Measurements from ENCODE around the gene SLC25A22.

Gene SLC25A22

DNA sequence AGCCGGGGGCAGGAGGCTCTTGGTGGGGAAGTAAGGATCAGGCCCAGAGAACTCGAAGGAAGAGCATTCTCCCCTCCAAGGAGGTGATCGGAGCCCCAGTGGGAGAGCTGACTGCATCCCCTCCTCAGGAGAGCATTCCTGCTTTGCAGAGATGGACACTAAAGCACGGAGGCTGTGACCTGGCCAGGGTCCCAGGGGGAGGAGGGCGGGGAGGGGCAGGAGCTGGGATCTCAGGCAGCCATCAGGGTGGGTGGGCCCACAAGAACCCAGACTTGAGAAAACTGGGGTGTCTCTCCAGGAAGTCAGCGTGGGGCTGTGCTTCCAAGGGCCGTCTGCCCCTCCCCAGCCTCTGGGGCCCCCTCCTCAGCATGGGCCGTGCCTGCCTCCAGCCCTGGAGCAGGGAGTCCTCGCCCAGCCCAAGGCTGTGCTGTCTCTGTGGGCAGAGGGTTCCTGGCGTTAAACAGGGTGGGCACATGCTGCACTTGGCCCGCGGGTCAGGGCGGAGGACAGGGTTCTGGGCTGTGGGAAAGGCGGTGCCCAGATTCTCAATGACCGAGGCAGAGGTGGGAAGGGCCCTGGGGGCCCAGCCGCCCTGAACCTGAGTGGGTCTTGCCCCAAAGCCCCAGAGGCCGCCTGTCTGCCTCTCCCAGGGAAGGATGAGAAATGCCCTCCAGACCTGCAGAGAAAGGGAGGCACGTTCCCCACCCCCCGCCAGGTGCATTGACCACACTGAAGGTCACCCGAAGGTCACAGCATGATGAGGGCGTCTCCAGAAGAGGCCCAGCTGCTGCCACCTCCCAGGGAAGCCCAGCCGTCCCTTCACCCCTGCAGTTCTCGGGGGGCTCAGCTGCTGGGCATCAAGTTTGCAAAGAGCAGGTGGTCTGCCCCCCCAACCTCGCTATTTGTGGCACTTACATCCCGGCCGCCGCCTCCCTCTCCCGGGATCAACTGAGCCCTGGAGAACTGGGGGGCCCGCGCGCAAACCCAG is 8.8 kb downstream of the SLC25A22 start:
- no peak for DNase-seq (ENCODE audit: low read depth)

GRCh38 chr11:788009-788640 is 10.0 kb downstream of the SLC25A22 start:
- no peak for DNase-seq (ENCODE audit: low read depth)

- no peak for DNase-seq (ENCODE audit: low read depth)
These were observed 10.9 kb downstream of the SLC25A22 start for GRCh38 chr11:787084-787675.

GRCh38 chr11:786235-787083 is 11.6 kb downstream of the SLC25A22 start:
- DNase-seq (ENCODE audit: low read depth) = no peak

- no peak for DNase-seq (ENCODE audit: low read depth)
These were observed 14.5 kb downstream of the SLC25A22 start for GRCh38 chr11:783581-784015.

GRCh38 chr11:782264-783174 is 15.6 kb downstream of the SLC25A22 start:
- no peak for DNase-seq (ENCODE audit: low read depth)

DNA sequence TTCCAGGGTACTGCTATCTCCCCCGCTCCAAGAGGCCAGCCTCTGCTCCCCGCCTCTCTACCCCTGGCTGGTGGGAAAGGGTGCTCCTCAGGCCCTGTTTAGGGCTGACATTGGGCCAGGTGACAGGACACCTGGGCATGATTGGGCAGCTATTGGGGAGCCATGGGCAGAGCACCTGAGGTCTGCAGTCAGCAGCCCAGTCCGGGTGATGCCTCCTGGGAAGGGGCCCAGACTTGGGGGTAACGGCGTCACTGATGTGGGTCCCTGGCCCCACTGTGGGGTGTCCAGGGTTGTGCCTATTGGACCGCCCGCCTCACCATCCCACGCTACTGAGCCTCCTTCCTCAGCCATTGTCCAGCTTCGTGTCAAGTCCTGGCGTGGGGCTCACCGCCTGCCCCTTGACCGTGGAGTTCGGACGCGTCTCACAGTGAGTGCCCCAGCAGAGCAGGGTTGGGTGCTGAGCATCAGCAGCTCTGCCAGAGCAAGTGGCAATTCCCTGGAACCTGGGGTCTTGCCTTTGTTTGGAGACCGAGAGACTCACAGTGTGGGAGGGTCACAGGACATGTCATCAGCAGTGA is 18.0 kb downstream of the SLC25A22 start:
- DNase-seq (ENCODE audit: low read depth) = no peak

- DNase-seq (ENCODE audit: low read depth) = no peak
These were observed 18.8 kb downstream of the SLC25A22 start for GRCh38 chr11:778976-779954.

DNA sequence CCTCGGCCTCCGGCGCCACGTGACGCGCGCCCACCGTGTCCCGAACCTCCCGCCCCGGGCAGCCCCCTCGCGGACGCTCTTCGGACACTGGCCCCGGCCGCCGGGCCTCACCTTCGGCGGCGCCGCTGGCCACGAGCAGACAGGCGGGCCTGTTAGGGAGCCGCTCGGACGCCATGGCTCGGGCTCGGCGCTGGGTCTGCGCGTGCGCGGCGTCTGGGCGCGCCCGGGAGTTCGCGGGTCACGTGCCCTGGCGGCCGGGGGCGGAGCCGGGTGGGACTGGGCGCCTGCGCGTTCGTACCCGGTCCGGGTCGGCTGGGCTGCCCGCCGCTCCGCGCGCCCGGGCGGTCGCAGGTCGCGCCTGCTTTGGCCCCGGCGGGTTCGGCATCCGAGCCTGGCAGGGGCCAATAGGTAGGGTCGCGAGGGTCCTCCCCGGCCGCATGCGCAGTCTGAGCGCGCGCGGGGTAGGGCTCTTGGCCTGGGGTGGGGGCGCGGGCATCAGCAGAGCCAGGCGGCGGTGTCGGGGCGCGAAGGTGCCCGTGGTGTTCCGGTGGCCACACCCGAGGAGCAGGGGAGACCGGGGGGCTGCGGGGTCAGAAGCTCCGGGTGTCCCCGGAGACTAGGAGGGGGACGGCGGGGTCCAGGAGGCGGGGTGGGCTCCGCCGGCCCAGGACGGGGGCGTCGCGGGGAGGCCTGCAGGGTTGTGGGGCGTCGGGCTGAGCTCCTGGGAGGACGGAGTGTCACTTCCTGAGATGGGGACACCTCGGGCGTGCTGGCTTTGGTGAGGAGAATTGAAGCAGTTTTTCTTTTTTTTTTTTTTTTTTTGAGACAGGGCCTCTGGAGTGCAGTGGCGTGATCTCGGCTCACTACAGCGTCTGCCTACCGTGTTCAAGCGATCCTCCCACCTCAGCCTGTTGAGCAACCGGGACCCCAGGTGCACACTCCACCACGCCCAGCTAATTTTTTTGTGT is 20.5 kb downstream of the SLC25A22 start, which contains the start of gene GATD1:
Gene GATD1, minus strand, starts transcription at position 200 of the 968 bp plus-strand sequence. Its CDS starts 25 bp downstream, at position 175.
- DNase-seq (ENCODE audit: low read depth) = peak; percentile 54

GRCh38 chr11:776561-777287 is 21.4 kb downstream of the SLC25A22 start:
- no peak for DNase-seq (ENCODE audit: low read depth)

- DNase-seq (ENCODE audit: low read depth) = no peak
These were observed 21.9 kb downstream of the SLC25A22 start for GRCh38 chr11:776263-776560.

DNA sequence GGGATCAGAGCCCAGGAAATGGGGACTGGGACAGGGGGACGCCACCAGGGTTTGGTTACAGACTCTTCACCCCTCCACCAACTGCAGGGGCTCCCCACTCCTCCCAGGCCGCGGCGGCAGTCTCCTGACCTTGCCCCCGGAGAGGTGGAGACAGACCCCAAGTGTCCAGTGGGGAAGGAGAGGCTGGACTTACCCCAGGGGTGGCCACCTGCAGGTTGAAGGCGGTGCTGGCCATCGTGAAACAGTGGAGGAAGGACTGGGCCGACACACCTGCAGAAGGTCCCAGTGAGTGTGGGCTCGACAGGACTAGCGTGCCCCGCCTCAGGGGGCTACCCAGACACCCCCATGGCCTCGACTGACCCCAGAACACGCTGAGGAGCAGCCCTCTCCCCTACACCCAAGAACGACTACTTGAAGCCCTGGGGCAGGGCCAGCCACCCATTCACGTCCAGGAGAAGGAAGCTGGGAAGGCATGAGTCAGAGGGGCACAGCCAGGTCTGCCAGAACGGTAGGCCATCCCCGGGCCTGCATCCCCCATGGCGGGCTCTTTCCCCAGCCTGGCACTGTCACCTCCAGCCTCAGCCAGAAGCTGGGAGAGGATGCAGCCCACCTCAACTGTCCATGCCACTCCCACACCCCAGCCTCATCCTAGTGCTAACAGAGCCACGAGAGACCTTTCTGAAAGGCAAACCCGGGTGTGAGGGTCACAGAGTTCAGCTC is 23.0 kb downstream of the SLC25A22 start:
- DNase-seq (ENCODE audit: low read depth) = no peak

DNA sequence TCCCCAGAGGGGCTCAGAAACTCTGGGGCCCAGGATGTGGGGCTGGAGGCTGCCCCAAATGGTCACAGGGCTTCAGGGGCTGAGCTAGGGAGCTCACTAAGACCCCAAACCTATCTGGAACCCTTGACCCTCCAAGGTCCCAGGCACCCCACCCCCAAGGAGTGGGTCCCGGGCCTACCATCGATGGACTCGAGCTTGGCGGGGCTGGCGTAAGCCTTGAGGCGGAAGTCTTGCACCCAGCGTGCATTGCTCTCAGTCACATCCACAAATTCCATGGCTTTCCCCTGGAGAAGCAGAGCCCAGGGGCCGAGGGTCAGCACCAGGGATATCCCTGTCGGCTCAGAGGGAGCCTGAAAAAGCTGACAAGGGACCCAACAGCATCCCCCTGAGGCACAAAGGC is 24.3 kb downstream of the SLC25A22 start:
- DNase-seq (ENCODE audit: low read depth) = no peak

- DNase-seq (ENCODE audit: low read depth) = no peak
These were observed 24.7 kb downstream of the SLC25A22 start for GRCh38 chr11:773425-773824.

GRCh38 chr11:772429-773390 is 25.4 kb downstream of the SLC25A22 start:
- no peak for DNase-seq (ENCODE audit: low read depth)

Measured in CMK (cell line).